Activated naive CD8-positive, alpha-beta T cell treated with anti-CD3 and anti-CD28 coated beads, Interleukin-2, amount 10 ng/mL, durations not matched to agents 7 days and 5 days (primary cell): ENCODE measurements around the gene CEP104. TPM values are rescaled to one million over a fixed set of nuclear protein-coding genes. Genes with fewer than 3 reads are reported as not detected.
A peak's percentile ranks its signal among the peaks of the same experiment; 100 is the strongest.

Experiments used
- ATAC-seq: fragments of 150-1000 bp; cut with Tn5 transposase; one replicate; pipeline ENCODE4 v1.10.0; 2021; ENCODE audit warnings: low read depth, moderate library complexity
- POLR2A ChIA-PET: fragments of 350-600 bp; sonication (Branson Sonifier 250); formaldehyde crosslinking; loops from one replicate; lab custom pipeline; 2021; ENCODE audit warnings: antibody characterized with exemption; lab: Charles Lee
- DNase-seq: peaks from one replicate; pipeline ENCODE4 v3.0.0; 2021
- H3K27ac Mint-ChIP-seq: one replicate; pipeline ENCODE4 v1.8.0; 2022; ENCODE audit warnings: mild to moderate bottlenecking, mixed read lengths
- H3K27me3 Mint-ChIP-seq: one replicate; pipeline ENCODE4 v1.8.0; 2022; ENCODE audit warnings: mild to moderate bottlenecking, moderate library complexity, mixed read lengths
- H3K36me3 Mint-ChIP-seq: one replicate; pipeline ENCODE4 v1.8.0; 2021; ENCODE audit warnings: mild to moderate bottlenecking, mixed read lengths
- H3K4me1 Mint-ChIP-seq: one replicate; pipeline ENCODE4 v1.8.0; 2021; ENCODE audit warnings: mixed read lengths
- H3K4me3 Mint-ChIP-seq: one replicate; pipeline ENCODE4 v1.8.0; 2022; ENCODE audit warnings: mild to moderate bottlenecking, moderate library complexity, mixed read lengths
- H3K9me3 Mint-ChIP-seq: one replicate; pipeline ENCODE4 v1.8.0; 2021; ENCODE audit warnings: mixed read lengths
- total RNA-seq, 2 experiments: library from RNA; stranded (reverse); gene quantifications; one replicate each; pipeline ENCODE4 v1.2.3, GENCODE V29; 2021

Gene CEP104
- total RNA-seq, 2 experiments from 2014 or later = 44.6 to 46.9 TPM

- Mint-ChIP-seq H3K4me3 (peak within 1 kb of the TSS; percentile 97), H3K27me3 (no peaks in the 10 kb centered on the region), H3K4me1 (peaks cover 45% of the 10 kb centered on the region), H3K9me3 (peaks cover 5% of the 10 kb centered on the region), H3K27ac (peak within 1 kb of the TSS; percentile 93), H3K36me3 (peaks cover 14% of the 10 kb centered on the region)
- ATAC-seq (peak; percentile 82), DNase-seq (peak; percentile 89)
- POLR2A ChIA-PET = interaction anchor here (1.2 to 6.3 kb wide), 3 partner anchors 10 to 105 kb away, joined by 3 to 64 read pairs (median 8); partner anchors contain the start of genes CEP104, DFFB and LRRC47
Observed at GRCh38 chr1:3900150-3900968, 43.3 kb upstream of the CEP104 start, which contains the start of gene C1orf174. Gene C1orf174 (minus strand): TSS chr1:3900272. CDS start chr1:3900186, 86 bp downstream.

GRCh38 chr1:3899754-3900149, 42.7 kb upstream of the CEP104 start:
- Mint-ChIP-seq H3K27me3 (no peaks in the 10 kb centered on the region), H3K9me3 (peaks cover 5% of the 10 kb centered on the region), H3K27ac (peak overlapping the region; percentile 93), H3K4me3 (peak overlapping the region; percentile 97), H3K36me3 (peaks cover 17% of the 10 kb centered on the region), H3K4me1 (peaks cover 45% of the 10 kb centered on the region)
- ATAC-seq = no peak
- DNase-seq = no peak
- POLR2A ChIA-PET = interaction anchor here (1.2 to 6.3 kb wide), 3 partner anchors 9 to 104 kb away, joined by 3 to 64 read pairs (median 8); partner anchors contain the start of genes CEP104, DFFB and LRRC47

GRCh38 chr1:3898994-3899753, 42.2 kb upstream of the CEP104 start:
- no peaks in the 10 kb centered on the region for H3K27me3 Mint-ChIP-seq
- DNase-seq (no peak), ATAC-seq (no peak)
- H3K9me3 Mint-ChIP-seq = peaks cover 5% of the 10 kb centered on the region
- POLR2A ChIA-PET = interaction anchor here (1.2 to 6.3 kb wide), 3 partner anchors 9 to 103 kb away, joined by 3 to 64 read pairs (median 8); partner anchors contain the start of genes CEP104, DFFB and LRRC47
- peaks cover 44% of the 10 kb centered on the region for H3K4me1 Mint-ChIP-seq
- H3K27ac Mint-ChIP-seq = peak overlapping the region; percentile 93
- H3K36me3 Mint-ChIP-seq = peaks cover 17% of the 10 kb centered on the region
- H3K4me3 Mint-ChIP-seq = peak overlapping the region; percentile 97

- peak overlapping the region; percentile 12 for H3K27ac Mint-ChIP-seq
- no peak for DNase-seq
- H3K36me3 Mint-ChIP-seq = peaks cover 17% of the 10 kb centered on the region
- H3K4me1 Mint-ChIP-seq = peaks cover 37% of the 10 kb centered on the region
- no peak for ATAC-seq
- H3K4me3 Mint-ChIP-seq = peak overlapping the region; percentile 36
- POLR2A ChIA-PET = interaction anchor here (6.3 kb wide), 1 partner anchor 41 kb away, joined by 64 read pairs; the partner anchor contains the start of genes CEP104 and DFFB
- H3K27me3 Mint-ChIP-seq = no peaks in the 10 kb centered on the region
- peaks cover 5% of the 10 kb centered on the region for H3K9me3 Mint-ChIP-seq
Observed at GRCh38 chr1:3898475-3898735, 41.4 kb upstream of the CEP104 start.

GRCh38 chr1:3896396-3897000, 39.5 kb upstream of the CEP104 start:
- ATAC-seq = no peak
- no peaks in the 10 kb centered on the region for H3K27me3 Mint-ChIP-seq
- POLR2A ChIA-PET = no interaction called here
- H3K27ac Mint-ChIP-seq = no peak overlapping the region
- peaks cover 19% of the 10 kb centered on the region for H3K36me3 Mint-ChIP-seq
- DNase-seq = no peak
- peaks cover 5% of the 10 kb centered on the region for H3K9me3 Mint-ChIP-seq
- H3K4me1 Mint-ChIP-seq = peaks cover 26% of the 10 kb centered on the region
- H3K4me3 Mint-ChIP-seq = no peak overlapping the region

DNA sequence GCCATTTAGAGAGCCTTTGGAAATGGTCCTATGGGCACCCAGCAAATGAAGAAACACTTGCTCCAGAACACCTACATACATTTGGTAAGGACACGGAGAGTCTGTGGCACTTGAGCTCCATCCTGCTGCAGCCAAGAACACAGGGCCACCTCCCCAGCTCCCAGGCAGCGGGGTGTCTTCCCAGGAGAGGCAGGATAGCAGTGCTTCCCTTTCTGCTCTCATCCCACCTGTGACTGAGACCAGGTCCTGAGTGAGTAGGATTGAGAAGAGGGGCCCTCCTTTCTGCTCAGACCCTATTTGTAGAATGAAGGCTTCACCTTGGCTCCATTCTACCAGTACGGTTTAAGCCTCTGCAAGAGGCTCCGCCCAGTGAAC, 38.9 kb upstream of the CEP104 start:
- DNase-seq = no peak
- POLR2A ChIA-PET = no interaction called here
- Mint-ChIP-seq H3K9me3 (peaks cover 5% of the 10 kb centered on the region), H3K4me1 (peaks cover 27% of the 10 kb centered on the region), H3K27ac (no peak overlapping the region), H3K27me3 (no peaks in the 10 kb centered on the region), H3K36me3 (peaks cover 20% of the 10 kb centered on the region), H3K4me3 (no peak overlapping the region)
- ATAC-seq = no peak

- POLR2A ChIA-PET = no interaction called here
- Mint-ChIP-seq H3K27ac (no peak overlapping the region), H3K27me3 (no peaks in the 10 kb centered on the region), H3K9me3 (peaks cover 5% of the 10 kb centered on the region), H3K36me3 (peaks cover 22% of the 10 kb centered on the region), H3K4me3 (no peak overlapping the region), H3K4me1 (peaks cover 31% of the 10 kb centered on the region)
- ATAC-seq (no peak), DNase-seq (no peak)
Observed at GRCh38 chr1:3895279-3895950, 38.4 kb upstream of the CEP104 start.

GRCh38 chr1:3894626-3895278, 37.7 kb upstream of the CEP104 start:
- Mint-ChIP-seq H3K36me3 (peaks cover 24% of the 10 kb centered on the region), H3K4me3 (no peak overlapping the region), H3K27me3 (no peaks in the 10 kb centered on the region), H3K27ac (no peak overlapping the region), H3K9me3 (peaks cover 5% of the 10 kb centered on the region), H3K4me1 (peaks cover 37% of the 10 kb centered on the region)
- DNase-seq (no peak), ATAC-seq (no peak)
- POLR2A ChIA-PET = no interaction called here

- no peak overlapping the region for H3K4me3 Mint-ChIP-seq
- no peak for ATAC-seq
- no peak overlapping the region for H3K27ac Mint-ChIP-seq
- H3K27me3 Mint-ChIP-seq = no peaks in the 10 kb centered on the region
- no peak for DNase-seq
- peaks cover 24% of the 10 kb centered on the region for H3K36me3 Mint-ChIP-seq
- POLR2A ChIA-PET = no interaction called here
- H3K9me3 Mint-ChIP-seq = peaks cover 5% of the 10 kb centered on the region
- H3K4me1 Mint-ChIP-seq = peaks cover 29% of the 10 kb centered on the region
Observed at GRCh38 chr1:3893190-3893589, 36.2 kb upstream of the CEP104 start.

DNA sequence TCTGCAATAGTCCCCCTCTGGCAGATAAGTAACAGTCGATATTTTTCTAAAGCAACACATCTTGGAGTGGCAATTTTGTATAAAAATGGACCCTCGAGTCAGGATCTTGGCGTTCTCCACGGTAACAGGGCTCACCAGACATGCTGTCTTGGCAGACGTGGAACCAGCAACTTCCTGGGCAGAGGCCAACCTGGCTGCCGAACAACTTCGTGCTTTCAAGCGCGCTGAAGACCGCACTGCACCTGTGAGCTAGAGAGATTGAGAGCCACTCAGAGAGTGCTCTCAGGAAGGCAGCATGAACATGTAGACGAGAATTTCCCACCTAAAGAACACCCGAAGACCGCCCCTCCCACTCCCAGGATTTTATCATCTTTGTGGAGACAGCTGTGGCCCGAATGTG, 35.7 kb upstream of the CEP104 start:
- DNase-seq = no peak
- Mint-ChIP-seq H3K4me3 (peak overlapping the region; percentile 5), H3K36me3 (peaks cover 20% of the 10 kb centered on the region), H3K27me3 (no peaks in the 10 kb centered on the region), H3K4me1 (peaks cover 25% of the 10 kb centered on the region), H3K27ac (no peak overlapping the region), H3K9me3 (peaks cover 2% of the 10 kb centered on the region)
- ATAC-seq = no peak
- POLR2A ChIA-PET = no interaction called here

- ATAC-seq (no peak), DNase-seq (no peak)
- POLR2A ChIA-PET = interaction anchor here (1.6 kb wide), 1 partner anchor 9 kb away, joined by 8 read pairs; the partner anchor contains the start of gene C1orf174
- no peak overlapping the region for H3K4me3 Mint-ChIP-seq
- H3K36me3 Mint-ChIP-seq = peaks cover 16% of the 10 kb centered on the region
- peaks cover 19% of the 10 kb centered on the region for H3K4me1 Mint-ChIP-seq
- no peaks in the 10 kb centered on the region for H3K9me3 Mint-ChIP-seq
- no peak overlapping the region for H3K27ac Mint-ChIP-seq
- H3K27me3 Mint-ChIP-seq = no peaks in the 10 kb centered on the region
Observed at GRCh38 chr1:3891329-3891865, 34.4 kb upstream of the CEP104 start.
